ENCODE results near the gene TMED6.

Gene TMED6

DNA sequence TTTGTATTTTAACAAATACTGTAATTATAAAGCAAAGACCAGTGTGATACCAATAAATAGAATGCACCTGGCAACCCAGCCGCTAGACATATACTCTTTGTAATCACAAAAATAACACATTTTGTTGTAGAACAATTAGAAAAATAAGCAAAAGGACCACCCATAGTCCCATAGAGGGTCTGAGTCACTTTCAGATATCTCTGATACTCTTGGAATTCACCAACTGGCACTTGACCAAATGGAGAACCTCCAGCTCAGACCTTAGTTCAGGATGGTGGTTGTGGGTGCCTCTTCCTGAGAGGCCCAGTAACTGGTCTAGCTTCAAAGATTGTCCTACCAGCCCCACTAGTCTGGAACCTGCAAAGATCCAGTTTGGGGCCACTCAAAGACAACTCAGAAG lies 35.0 kb upstream of the TMED6 start:
- H3K4me3 ChIP-seq (ENCODE audit: low read length) = no peak overlapping the region

DNA sequence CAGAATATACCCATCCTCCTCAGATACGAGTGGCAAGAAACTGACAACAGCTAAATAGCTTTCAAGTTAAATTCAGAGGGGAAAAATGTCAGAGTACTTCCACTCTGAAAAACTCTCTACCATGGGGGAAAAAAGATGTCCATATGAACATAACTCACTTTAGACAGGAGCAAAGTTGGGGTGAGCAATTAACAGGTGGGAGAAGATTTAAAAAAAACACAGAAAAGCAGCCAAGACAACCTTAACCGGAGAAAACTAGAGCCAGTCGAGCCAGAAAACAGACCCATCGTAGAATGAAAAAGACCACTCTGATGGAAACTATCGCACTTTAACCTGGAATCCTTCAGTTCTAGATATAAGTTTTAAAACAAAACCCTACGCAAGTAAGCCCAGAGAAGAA lies 33.4 kb upstream of the TMED6 start:
- no peak for DNase-seq (ENCODE audit: low read depth)
- peak overlapping the region; percentile 76 for H3K4me3 ChIP-seq (ENCODE audit: low read length)
- TF ChIP-seq, protein P1, sequence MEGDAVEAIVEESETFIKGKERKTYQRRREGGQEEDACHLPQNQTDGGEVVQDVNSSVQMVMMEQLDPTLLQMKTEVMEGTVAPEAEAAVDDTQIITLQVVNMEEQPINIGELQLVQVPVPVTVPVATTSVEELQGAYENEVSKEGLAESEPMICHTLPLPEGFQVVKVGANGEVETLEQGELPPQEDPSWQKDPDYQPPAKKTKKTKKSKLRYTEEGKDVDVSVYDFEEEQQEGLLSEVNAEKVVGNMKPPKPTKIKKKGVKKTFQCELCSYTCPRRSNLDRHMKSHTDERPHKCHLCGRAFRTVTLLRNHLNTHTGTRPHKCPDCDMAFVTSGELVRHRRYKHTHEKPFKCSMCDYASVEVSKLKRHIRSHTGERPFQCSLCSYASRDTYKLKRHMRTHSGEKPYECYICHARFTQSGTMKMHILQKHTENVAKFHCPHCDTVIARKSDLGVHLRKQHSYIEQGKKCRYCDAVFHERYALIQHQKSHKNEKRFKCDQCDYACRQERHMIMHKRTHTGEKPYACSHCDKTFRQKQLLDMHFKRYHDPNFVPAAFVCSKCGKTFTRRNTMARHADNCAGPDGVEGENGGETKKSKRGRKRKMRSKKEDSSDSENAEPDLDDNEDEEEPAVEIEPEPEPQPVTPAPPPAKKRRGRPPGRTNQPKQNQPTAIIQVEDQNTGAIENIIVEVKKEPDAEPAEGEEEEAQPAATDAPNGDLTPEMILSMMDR (IDR thresholded peaks at IDR 0.05; ENCODE audit: insufficient read depth, low read depth, low read length, missing control alignments) = no peak

More for the DNA sequence above, 35.0 kb upstream of the TMED6 start:
- DNase-seq (ENCODE audit: low read depth) = no peak
- TF ChIP-seq, protein P1 (IDR thresholded peaks at IDR 0.05; ENCODE audit: insufficient read depth, low read depth, low read length, missing control alignments) = no peak

DNA sequence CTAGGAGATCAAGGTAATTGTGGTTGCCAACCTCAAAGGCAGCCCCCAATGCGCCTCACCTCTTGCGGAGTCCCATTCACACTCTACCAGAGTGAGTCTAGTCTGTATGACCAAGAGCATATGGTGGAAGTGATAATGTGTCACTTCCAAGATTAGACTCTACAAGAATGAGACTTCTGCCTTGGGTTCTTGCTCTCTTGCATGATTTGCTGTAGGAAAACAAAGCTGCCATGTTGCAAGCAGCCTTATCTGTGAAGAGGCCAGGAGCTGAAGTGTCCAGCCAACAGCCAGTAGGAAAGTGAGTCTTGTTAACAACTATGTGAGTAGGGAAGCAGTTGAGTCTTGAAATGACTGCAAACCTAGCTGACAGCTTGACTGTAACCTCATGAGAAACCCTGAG lies 30.8 kb upstream of the TMED6 start:
- H3K4me3 ChIP-seq (ENCODE audit: low read length) = no peak overlapping the region
- no peak for DNase-seq (ENCODE audit: low read depth)
- TF ChIP-seq, protein P1 (IDR thresholded peaks at IDR 0.05; ENCODE audit: insufficient read depth, low read depth, low read length, missing control alignments) = no peak

DNA sequence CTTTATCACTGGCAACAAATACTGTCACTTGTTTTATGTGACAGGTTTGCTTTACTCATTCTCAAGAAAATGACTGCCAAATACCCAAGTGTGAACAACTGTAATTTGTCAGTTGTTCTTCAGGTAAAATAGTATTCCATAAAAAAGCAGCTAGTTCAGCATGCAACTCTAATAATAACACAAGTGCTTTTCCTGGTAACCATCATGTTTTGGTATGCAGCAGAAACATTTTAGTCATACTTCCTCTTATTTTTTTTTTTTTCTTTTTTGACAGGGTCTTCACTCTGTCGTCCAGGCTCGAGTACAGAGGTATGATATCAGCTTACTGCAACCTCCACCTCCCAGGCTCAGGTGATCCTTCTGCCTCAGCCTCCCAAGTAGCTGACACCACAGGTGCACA lies 29.6 kb upstream of the TMED6 start:
- H3K4me3 ChIP-seq (ENCODE audit: low read length) = no peak overlapping the region
- TF ChIP-seq, protein P1 (IDR thresholded peaks at IDR 0.05; ENCODE audit: insufficient read depth, low read depth, low read length, missing control alignments) = no peak
- no peak for DNase-seq (ENCODE audit: low read depth)

DNA sequence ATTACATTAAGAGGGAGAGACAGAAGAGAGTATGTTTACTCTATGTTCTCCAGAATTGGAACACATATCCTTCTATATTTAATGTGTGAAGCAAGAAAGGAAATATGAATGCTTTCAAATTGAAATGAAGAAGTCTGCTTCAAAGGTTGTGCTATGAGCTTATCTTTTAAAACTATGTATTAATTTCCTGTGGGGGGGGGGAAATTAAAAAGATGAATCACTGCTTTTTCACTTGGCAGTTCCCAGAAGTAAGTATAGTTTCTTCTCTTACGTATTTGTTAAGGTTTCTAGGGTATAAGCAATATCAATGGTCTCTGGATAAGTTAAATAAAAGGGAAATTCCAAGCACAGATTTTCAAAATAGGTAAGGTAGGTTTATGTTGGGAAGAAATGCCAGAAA lies 27.2 kb upstream of the TMED6 start:
- H3K4me3 ChIP-seq (ENCODE audit: low read length) = no peak overlapping the region
- TF ChIP-seq, protein P1 (IDR thresholded peaks at IDR 0.05; ENCODE audit: insufficient read depth, low read depth, low read length, missing control alignments) = no peak
- DNase-seq (ENCODE audit: low read depth) = no peak

DNA sequence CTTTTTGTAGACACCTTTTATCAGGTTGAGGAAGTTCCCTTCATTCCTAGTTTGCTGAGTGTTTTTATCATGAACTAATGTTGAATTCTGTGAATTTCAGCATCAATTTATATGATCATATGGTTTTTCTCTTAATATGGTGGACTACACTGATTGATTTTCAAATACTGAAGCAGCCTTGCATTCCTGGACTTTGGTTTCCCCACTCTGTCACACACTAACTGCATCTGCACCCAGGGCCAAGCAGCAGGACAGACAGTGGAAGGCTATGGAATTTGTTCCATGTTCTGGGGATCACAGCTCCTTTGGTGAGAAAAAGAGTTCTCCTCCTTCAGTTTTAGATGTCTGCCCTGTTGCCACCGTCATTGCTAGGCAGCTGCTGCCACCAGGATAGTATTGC lies 26.4 kb upstream of the TMED6 start:
- TF ChIP-seq, protein P1 (IDR thresholded peaks at IDR 0.05; ENCODE audit: insufficient read depth, low read depth, low read length, missing control alignments) = no peak
- no peak overlapping the region for H3K4me3 ChIP-seq (ENCODE audit: low read length)
- no peak for DNase-seq (ENCODE audit: low read depth)

DNA sequence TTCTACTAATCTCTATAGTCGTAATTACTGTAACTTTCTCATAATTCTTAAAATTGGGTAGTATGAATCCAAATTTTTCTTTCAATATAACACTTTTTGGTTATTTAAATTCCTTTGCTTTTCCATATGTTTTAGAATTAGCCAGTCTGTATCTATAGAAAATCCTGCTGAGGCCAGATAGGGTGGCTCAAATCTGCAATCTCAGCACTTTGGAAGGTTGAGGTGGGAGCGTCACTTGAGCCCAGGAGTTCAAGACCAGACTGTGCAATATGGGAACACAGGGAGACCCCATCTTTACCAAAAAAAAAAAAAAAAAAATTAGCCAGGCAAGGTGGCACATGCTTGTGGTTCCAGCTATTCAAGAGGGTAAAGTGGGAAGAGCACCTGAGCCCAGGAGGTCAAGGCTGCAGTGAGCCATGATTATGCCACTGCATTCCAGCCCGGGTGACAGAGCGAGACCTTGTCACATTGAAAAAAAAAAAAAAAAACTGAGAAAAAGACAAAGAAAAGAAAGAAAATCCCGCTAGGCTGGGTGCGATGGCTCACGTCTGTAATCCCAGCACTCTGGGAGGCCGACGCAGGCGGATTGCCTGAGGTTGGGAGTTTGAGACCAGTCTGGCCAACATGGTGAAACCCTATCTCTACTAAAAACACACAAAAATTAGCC lies 24.9 kb upstream of the TMED6 start:
- H3K4me3 ChIP-seq (ENCODE audit: low read length) = no peak overlapping the region
- DNase-seq (ENCODE audit: low read depth) = no peak
- TF ChIP-seq, protein P1 (IDR thresholded peaks at IDR 0.05; ENCODE audit: insufficient read depth, low read depth, low read length, missing control alignments) = no peak
